ENCODE data around the gene CPN2.

DNA sequence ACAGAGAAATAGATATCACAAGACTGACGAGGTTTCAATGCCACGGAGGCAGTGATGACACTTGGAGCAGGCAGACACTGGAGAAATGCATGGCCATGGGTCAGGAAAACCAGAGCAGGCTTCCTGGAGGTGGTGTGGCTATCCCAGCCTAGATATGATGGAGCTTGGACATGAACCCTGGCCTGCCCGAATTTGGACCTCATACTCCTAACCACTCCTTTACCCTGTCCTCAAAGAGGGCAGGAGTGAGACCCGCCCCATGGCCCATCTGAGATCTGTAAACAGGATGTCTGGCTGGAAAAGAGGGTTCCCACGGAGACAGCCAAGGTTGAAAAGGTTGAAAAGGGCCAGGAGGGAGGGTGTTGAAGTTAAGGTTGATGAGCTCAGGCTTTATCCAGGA lies 31.0 kb downstream of the CPN2 start:
- no peak for TF ChIP-seq SP1 (IDR thresholded peaks at IDR 0.05)
- TF ChIP-seq FOXM1 (IDR thresholded peaks at IDR 0.05; ENCODE audit: borderline replicate concordance): no peak
- no peak for TF ChIP-seq NFRKB (IDR thresholded peaks at IDR 0.05)
- TF ChIP-seq SUZ12 (IDR thresholded peaks at IDR 0.05): no peak
- TF ChIP-seq, protein P1, sequence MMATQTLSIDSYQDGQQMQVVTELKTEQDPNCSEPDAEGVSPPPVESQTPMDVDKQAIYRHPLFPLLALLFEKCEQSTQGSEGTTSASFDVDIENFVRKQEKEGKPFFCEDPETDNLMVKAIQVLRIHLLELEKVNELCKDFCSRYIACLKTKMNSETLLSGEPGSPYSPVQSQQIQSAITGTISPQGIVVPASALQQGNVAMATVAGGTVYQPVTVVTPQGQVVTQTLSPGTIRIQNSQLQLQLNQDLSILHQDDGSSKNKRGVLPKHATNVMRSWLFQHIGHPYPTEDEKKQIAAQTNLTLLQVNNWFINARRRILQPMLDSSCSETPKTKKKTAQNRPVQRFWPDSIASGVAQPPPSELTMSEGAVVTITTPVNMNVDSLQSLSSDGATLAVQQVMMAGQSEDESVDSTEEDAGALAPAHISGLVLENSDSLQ (IDR thresholded peaks at IDR 0.05): no peak
- TF ChIP-seq ELF4 (IDR thresholded peaks at IDR 0.05): no peak
- TF ChIP-seq TARDBP (IDR thresholded peaks at IDR 0.05): no peak
- TF ChIP-seq ZNF384 (IDR thresholded peaks at IDR 0.05): no peak

Measured in HEK293T (cell line).